ENCODE data around the gene OSBPL6.
A peak's percentile ranks its signal among the peaks of the same experiment; 100 is the strongest.

The OSBPL6 gene

DNA sequence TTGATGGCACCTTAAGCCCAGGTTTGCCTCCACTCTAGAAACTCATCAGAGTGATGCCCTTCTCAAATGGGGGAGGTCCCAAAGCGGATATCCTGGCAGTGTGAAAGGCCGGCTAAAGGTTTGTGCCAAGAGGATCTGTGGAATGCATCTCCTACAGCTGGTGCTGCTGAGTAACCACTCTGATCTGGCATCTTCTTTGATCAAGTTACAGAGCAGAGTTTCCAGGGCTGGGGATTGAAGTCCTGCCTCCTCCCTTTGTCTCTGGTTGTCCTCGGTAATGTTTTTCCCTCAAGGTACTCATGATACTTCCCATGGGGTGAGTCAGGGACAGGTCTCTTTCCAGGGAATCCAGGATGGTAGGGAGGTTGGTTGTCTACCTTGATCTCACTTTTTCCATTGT, 232.1 kb downstream of the OSBPL6 start:
- DNase-seq (ENCODE audit: low read depth in 2 of 2, low spot score in 1 of 2), result no peak

DNA sequence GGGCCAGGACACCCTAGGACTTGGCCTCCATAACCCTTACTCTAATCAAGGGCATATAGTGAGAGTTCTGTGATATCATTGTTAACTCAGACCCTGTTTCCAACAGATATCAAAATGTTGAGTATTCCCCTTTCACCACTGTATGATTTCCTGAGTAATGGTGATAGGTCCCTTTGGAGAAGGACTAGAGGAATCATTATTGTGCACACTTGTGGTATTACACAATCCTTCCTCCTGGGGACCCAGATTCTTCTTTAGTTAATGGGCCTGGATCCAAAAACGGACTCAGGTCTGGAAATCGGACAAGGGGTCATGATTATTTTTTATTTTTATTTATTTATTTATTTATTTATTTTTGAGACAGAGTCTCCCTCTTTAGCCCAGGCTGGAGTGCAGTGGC, 233.1 kb downstream of the OSBPL6 start:
- DNase-seq (ENCODE audit: low read depth in 2 of 2, low spot score in 1 of 2), result no peak

DNA sequence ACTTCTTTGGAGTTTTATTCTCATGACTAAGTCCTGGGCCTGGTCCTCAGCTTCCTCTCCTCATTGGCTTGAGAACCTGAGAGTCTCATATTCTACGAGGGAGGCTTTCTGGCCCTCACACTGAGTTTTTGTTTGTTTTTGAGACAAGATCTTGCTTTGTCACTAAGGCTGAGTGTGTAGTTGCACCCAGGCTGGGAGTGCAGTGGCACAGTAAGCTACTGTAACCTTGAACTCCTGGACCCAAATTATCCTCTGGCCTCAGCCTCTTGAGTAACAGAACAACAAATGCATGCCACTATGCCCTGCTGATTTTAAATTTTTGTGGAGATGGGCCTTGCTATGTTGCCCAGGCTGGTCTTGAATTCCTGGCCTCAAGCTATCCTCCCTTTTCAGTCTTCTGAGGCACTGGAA, 234.1 kb downstream of the OSBPL6 start:
- no peak for DNase-seq (ENCODE audit: low read depth in 2 of 2, low spot score in 1 of 2)

DNA sequence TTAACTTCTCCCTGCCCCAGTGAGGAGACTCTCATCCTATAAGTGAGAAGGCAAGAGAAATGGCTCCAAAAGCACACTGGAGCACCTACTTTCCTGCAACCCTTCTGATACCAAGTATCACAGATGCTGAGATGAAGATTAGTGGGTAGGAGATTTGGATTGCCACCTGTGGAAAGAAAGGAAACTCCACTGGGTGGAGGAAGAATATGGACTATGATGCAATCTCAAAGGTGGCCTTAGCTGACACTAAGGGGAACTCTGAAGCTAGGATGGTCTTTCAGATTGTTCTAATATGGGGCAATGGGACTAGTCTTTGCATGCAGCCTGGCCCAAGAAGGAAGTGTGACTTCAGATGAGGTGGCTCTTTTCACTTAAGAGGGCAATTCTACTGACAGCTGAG, 235.0 kb downstream of the OSBPL6 start:
- DNase-seq (ENCODE audit: low read depth in 2 of 2, low spot score in 1 of 2), result no peak

- DNase-seq (ENCODE audit: low read depth in 2 of 2, low spot score in 1 of 2), result no peak
These were observed 242.3 kb downstream of the OSBPL6 start for GRCh38 chr2:178436662-178437061.

GRCh38 chr2:178441426-178441825, 247.1 kb downstream of the OSBPL6 start:
- no peak for DNase-seq (ENCODE audit: low read depth in 2 of 2, low spot score in 1 of 2)

- no peak for DNase-seq (ENCODE audit: low read depth in 2 of 2, low spot score in 1 of 2)
These were observed 254.8 kb downstream of the OSBPL6 start for GRCh38 chr2:178448968-178449661.

GRCh38 chr2:178449700-178450523, 255.6 kb downstream of the OSBPL6 start:
- no peak for DNase-seq (ENCODE audit: low read depth in 2 of 2, low spot score in 1 of 2)

DNA sequence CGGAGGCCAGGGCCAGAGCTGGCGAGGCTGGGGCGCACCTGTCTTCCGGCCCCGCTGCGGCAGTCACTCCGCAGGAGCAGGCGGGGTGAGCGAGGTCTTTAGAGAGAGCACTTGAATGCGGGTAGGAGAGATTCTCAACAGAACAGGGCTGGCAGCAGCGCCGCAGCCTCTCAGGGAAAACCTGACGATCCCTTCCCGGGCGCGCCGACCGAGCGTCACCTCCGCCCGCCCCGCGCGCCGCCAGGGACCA, 256.1 kb downstream of the OSBPL6 start:
- DNase-seq (ENCODE audit: low read depth in 2 of 2, low spot score in 1 of 2), result no peak

DNA sequence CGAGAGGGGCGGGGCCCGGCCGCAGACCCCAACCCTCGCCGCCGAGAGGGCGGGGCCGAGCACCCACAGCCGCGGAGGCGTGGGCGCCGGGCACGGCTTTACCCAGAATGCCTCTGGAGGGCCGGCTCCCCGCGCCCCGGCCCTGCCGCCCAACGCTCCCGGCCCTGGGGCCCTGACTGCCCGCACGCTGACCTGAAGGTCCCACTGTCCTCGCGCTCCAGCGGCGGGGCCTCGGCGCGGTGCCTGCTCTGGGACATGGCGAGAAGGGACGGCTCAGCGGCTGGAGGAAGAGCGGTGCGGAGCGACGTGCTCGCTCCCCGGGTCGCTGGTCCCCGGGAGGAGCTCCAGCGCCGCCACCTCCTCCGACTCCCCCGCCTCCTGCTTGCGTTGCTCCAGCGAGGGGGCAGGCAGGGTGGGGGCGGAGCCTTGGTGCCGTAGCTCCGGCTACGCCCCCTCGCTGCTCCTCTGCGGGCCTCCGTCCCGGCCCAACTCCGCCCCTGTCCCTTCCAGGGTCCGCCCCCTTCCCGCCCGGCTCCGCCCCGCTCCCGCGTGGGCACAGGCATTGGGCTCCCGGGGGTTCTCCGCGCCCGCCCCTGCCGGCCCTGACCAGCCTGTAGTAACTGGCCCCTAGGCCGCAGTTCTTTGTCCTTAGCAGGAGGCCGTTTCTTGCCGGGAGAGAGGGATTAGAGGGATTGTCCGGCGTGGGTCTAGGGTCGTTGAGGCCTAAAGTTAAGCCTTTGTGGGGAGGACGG, 256.6 kb downstream of the OSBPL6 start, which contains the start of the genes PJVK and PRKRA:
Gene PJVK, plus strand, starts transcription at position 605 of the 752 bp plus-strand sequence. CDS start 2,032 bp downstream, outside the sequence.
Gene PRKRA, minus strand, starts transcription at position 402 of the 752 bp plus-strand sequence. Its CDS starts 145 bp downstream, at position 257.
- peak; percentile 91 to 92 for DNase-seq (ENCODE audit: low read depth in 2 of 2, low spot score in 1 of 2)

DNA sequence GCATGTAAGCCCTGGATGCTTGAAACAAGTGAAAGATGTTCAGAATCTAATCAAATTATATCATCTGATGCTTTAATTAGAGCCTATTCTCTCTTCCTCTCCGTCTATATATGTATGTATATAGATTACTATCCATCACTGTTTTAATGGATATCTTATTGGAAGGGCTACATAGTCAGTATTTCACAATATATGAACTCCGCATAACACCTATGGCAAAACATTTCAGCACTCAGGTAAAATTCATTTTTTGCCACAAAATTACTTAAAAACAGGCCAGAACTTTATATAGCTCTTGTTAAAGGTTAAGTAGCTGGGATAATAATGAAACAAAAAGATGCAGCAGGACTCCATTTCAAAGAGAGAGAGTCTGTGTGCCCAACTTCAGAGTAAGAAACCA, 258.0 kb downstream of the OSBPL6 start:
- no peak for DNase-seq (ENCODE audit: low read depth in 2 of 2, low spot score in 1 of 2)

Measured in stimulated activated CD8-positive, alpha-beta memory T cell treated with anti-CD3 and anti-CD28 coated beads, Interleukin-4, amount 100 ng/mL, for 4 hours (primary cell).